ENCODE results near the gene MRPS7. TPM values are rescaled to one million over a fixed set of nuclear protein-coding genes. Genes with fewer than 3 reads are reported as not detected.
"Not testable (repeated sequence)": the region's sequence is repeated elsewhere in the genome, so short reads cannot be mapped to it uniquely, and the experiment has no call there.

Gene MRPS7
- total RNA-seq, 2 experiments from 2014 or later, result 103 to 127 TPM

DNA sequence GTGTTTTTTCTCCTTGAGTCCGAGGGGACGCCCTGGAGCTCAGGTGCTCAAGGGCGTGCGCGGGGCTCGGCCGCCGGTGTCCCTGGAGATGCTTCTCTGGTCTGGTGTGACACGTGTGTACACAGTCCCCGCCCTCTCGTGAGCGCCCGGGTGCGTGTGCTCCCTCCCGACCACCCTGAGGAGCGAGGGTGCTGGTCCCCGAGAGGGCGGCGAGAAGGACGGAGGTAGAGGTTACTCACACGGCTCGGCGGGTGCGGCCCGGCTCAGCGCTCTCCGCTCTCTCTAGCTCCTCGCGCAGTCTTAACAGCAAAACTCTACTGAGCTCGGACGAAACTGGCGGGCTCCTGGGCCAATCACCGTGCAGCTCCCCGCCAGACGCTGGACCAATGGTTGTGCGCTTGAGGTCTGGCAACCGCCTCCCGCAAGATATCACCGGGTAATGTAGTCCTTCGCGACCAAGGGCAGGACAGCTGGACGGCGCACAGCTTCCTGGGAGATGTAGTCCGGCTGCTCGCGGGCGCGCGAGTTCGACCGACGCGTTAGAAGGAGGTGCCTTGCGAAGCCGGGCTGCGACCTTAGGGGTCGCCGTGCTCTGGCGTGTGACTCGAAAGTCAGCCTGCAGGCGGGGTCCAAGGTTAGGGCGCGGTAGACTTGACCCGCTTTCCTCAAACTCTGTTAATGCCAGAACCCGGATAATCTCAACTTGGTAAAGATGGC lies 27.6 kb downstream of the MRPS7 start, which contains the start of gene SLC25A19:
SLC25A19 (minus strand) TSS at position 319 of the 717 bp plus-strand sequence. CDS start 2,669 bp downstream, outside the sequence.
- no peaks in the 10 kb centered on the region for H3K9me3 ChIP-seq (ENCODE audit: low read length)
- H4K20me1 ChIP-seq (ENCODE audit: insufficient read depth, low read length), result peaks cover 12% of the 10 kb centered on the region; the same call in 1 of the 2 replicates
- H3K9me2 ChIP-seq (ENCODE audit: insufficient read depth, low read length), result no peaks in the 10 kb centered on the region
- peak within 1 kb of the TSS; percentile 80 for H3K27ac ChIP-seq (ENCODE audit: low read depth, low read length, poor library complexity, severe bottlenecking)
- peak within 1 kb of the TSS; percentile 61; the same call in 1 of the 2 replicates for H2AFZ ChIP-seq (ENCODE audit: low read length)
- no TSS peak for BruUV-seq (replicated peaks)
- H3K4me3 ChIP-seq (ENCODE audit: low read depth, low read length, poor library complexity, severe bottlenecking), result peak within 1 kb of the TSS; percentile 86
- CTCF ChIA-PET (ENCODE audit: unreplicated experiment), result interaction anchor here (0.6 to 1.4 kb wide), 17 partner anchors 14 to 123 kb away, joined by 3 to 20 read pairs (median 4); partner anchors contain the start of genes MIF4GD and MRPS7
- peak within 1 kb of the TSS; percentile 100 for H3K4me2 ChIP-seq (ENCODE audit: low read length)
- H3K36me3 ChIP-seq (ENCODE audit: insufficient read depth, low read length), result peaks cover 39% of the 10 kb centered on the region
- H3K79me2 ChIP-seq (ENCODE audit: insufficient read depth, low read depth, low read length), result peaks cover 39% of the 10 kb centered on the region
- POLR2A ChIA-PET, result interaction anchor here (0.6 to 6.2 kb wide), 38 partner anchors 8 to 237 kb away, joined by 3 to 91 read pairs (median 4); partner anchors contain the start of genes GGA3, GRB2, MIF4GD and MRPS7
- TF ChIP-seq, protein P1, sequence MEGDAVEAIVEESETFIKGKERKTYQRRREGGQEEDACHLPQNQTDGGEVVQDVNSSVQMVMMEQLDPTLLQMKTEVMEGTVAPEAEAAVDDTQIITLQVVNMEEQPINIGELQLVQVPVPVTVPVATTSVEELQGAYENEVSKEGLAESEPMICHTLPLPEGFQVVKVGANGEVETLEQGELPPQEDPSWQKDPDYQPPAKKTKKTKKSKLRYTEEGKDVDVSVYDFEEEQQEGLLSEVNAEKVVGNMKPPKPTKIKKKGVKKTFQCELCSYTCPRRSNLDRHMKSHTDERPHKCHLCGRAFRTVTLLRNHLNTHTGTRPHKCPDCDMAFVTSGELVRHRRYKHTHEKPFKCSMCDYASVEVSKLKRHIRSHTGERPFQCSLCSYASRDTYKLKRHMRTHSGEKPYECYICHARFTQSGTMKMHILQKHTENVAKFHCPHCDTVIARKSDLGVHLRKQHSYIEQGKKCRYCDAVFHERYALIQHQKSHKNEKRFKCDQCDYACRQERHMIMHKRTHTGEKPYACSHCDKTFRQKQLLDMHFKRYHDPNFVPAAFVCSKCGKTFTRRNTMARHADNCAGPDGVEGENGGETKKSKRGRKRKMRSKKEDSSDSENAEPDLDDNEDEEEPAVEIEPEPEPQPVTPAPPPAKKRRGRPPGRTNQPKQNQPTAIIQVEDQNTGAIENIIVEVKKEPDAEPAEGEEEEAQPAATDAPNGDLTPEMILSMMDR (conservative IDR thresholded peaks at IDR 0.05; ENCODE audit: low read length), result peak; percentile 69
- TF ChIP-seq EZH2phosphoT487 (IDR thresholded peaks at IDR 0.05; ENCODE audit: borderline replicate concordance, low read depth, low read length), result no peak
- peak; percentile 100 for DNase-seq (ENCODE audit: low spot score)
- peaks cover 52% of the 10 kb centered on the region for H3K4me1 ChIP-seq (ENCODE audit: insufficient read depth, low read length, poor library complexity, severe bottlenecking)
- intact Hi-C loops (cut with micrococcal nuclease; ENCODE audit: unreplicated experiment), result loop anchor here (1.0 to 5.0 kb wide), 5 partner anchors 18 to 228 kb away; partner anchors contain the start of genes CASKIN2, MIF4GD and TSEN54

DNA sequence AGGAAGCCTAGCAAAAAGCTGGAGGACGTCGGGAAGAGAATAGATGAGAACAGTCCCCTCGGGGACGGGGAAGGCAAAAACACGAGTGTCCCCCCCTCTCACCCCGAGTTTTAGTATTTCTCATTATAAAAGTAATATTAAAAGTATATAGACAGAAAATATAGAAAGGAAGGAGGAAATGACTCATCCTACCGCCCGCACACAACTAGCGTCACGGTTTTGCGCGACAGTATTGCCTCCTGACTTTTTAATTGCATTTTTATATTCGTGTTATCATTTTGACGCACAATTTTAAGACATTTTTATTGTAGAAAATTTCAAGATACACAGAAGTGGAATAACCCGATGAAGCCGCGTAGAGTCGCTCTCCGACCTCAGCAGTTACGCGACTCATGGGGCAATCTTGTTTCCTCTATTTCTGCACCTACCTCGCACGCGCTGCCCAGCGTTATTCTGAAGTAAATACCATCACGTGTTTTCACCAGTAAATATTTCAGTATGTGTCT lies 28.2 kb downstream of the MRPS7 start:
- BruUV-seq (replicated peaks), result TSS peak; percentile 100
- TF ChIP-seq EZH2phosphoT487 (IDR thresholded peaks at IDR 0.05; ENCODE audit: borderline replicate concordance, low read depth, low read length), result no peak
- TF ChIP-seq, protein P1 (conservative IDR thresholded peaks at IDR 0.05; ENCODE audit: low read length), result peak; percentile 75
- Histone ChIP-seq H3K27ac (ENCODE audit: low read depth, low read length, poor library complexity, severe bottlenecking) (peak overlapping the region; percentile 80), H3K4me2 (ENCODE audit: low read length) (peak overlapping the region; percentile 63), H3K9me2 (ENCODE audit: insufficient read depth, low read length) (no peaks in the 10 kb centered on the region), H2AFZ (ENCODE audit: low read length) (peak overlapping the region; percentile 61; the same call in 1 of the 2 replicates), H3K4me1 (ENCODE audit: insufficient read depth, low read length, poor library complexity, severe bottlenecking) (peaks cover 58% of the 10 kb centered on the region), H3K9me3 (ENCODE audit: low read length) (no peaks in the 10 kb centered on the region), H3K79me2 (ENCODE audit: insufficient read depth, low read depth, low read length) (peaks cover 39% of the 10 kb centered on the region), H4K20me1 (ENCODE audit: insufficient read depth, low read length) (peaks cover 12% of the 10 kb centered on the region; the same call in 1 of the 2 replicates), H3K4me3 (ENCODE audit: low read depth, low read length, poor library complexity, severe bottlenecking) (peak overlapping the region; percentile 86), H3K36me3 (ENCODE audit: insufficient read depth, low read length) (peaks cover 33% of the 10 kb centered on the region)
- intact Hi-C loops (cut with micrococcal nuclease; ENCODE audit: unreplicated experiment), result loop anchor here (1.0 to 5.0 kb wide), 7 partner anchors 19 to 227 kb away; partner anchors contain the start of genes CASKIN2, GRB2, MIF4GD and TSEN54
- POLR2A ChIA-PET, result interaction anchor here (0.6 to 6.2 kb wide), 35 partner anchors 8 to 227 kb away, joined by 3 to 91 read pairs (median 5); partner anchors contain the start of genes GGA3, GRB2, MIF4GD and MRPS7
- CTCF ChIA-PET (ENCODE audit: unreplicated experiment), result interaction anchor here (0.6 to 1.4 kb wide), 14 partner anchors 15 to 123 kb away, joined by 3 to 20 read pairs (median 6); partner anchors contain the start of genes MIF4GD and MRPS7
- peak; percentile 91 for DNase-seq (ENCODE audit: low spot score)

DNA sequence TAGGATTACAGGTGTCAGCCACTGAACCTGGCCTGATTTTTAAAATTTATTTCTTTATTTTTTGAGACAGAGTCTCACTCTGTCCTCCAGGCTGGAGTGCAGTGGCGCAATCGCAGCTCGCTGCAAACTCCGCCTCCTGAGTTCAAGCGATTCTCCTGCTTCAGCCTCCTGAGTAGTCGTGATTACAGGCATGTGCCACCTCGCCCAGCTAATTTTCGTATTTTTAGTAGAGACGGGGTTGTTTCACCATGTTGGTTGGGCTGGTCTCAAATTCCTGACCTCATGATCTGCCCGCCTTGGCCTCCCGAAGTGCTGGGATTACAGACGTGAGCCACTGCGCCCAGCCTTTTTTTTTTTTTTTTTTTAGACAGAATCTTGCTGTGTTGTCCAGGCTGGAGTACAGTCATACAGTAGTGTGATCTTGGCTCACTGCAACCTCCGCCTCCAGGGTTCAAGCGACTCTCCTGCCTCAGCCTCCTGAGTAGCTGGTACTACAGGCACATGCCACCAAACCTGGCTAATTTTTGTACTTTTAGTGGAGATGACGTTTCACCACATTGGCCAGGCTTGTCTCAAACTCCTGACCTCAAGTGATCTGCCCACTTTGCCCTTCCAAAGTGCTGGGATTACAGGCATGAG lies 31.2 kb downstream of the MRPS7 start:
- POLR2A ChIA-PET, result interaction anchor here (0.6 to 6.2 kb wide), 9 partner anchors 25 to 124 kb away, joined by 3 to 91 read pairs (median 4); partner anchors contain the start of gene GRB2
- H3K36me3 ChIP-seq (ENCODE audit: insufficient read depth, low read length); CTCF ChIA-PET (ENCODE audit: unreplicated experiment); H3K4me2 ChIP-seq (ENCODE audit: low read length); H3K9me2 ChIP-seq (ENCODE audit: insufficient read depth, low read length); DNase-seq (ENCODE audit: low spot score); H4K20me1 ChIP-seq (ENCODE audit: insufficient read depth, low read length); BruUV-seq (replicated peaks); intact Hi-C loops (cut with micrococcal nuclease; ENCODE audit: unreplicated experiment); H3K9me3 ChIP-seq (ENCODE audit: low read length); H2AFZ ChIP-seq (ENCODE audit: low read length); H3K4me3 ChIP-seq (ENCODE audit: low read depth, low read length, poor library complexity, severe bottlenecking): not testable (repeated sequence)
- Histone ChIP-seq H3K79me2 (ENCODE audit: insufficient read depth, low read depth, low read length) (peaks cover 11% of the 10 kb centered on the region), H3K4me1 (ENCODE audit: insufficient read depth, low read length, poor library complexity, severe bottlenecking) (peaks cover 79% of the 10 kb centered on the region), H3K27ac (ENCODE audit: low read depth, low read length, poor library complexity, severe bottlenecking) (peak overlapping the region; percentile 95)
